GM21423 (cell line): ENCODE data around the gene MBIP.

Experiments
- ATAC-seq: cut with Tn5 transposase; IDR thresholded peaks from one replicate; pipeline ENCODE4 v1.9.1; 2021; ENCODE audit warnings: mild to moderate bottlenecking, moderate library complexity; ENCODE audit not compliant: unreplicated experiment

Gene MBIP

GRCh38 chr14:36315159-36315853 is 5.1 kb downstream of the MBIP start:
- peak; percentile 60 for ATAC-seq

DNA sequence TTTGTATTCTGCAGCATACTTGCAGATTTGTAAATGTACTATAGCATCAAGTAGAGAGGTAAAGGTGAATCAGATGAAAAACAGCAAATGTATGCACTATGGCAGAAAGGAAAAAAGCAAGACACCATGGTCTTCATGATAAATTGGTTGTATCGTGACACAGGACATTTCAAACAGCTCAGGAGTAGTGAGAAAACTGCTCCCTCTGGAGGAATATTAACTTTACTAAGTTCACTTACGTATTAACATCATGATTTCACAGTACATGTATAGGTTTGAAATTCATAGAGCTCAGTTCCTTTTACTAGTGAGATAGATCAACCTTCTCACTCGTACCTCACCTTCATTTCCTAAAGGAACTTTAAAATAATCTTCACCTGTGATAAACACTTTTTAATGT is 6.5 kb downstream of the MBIP start:
- no peak for ATAC-seq

DNA sequence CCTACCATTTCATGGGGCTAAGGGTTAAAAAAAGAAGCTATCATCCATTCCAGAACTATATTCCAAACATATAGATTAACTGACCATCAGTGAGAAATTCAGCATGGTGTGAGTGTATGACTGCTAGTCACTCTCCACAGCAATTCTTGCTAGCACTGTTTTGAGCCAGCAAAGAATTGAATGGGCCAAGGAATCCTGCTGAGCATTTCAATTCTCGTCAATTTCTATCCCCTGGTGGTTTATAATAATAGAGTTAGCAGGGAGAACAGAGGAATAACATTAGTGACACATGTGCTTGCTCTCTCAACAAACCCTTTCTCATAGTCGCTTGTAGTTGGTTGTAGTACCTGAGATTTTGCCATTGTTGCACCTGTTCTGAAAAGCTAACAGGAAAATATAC is 7.2 kb downstream of the MBIP start:
- ATAC-seq, result no peak

DNA sequence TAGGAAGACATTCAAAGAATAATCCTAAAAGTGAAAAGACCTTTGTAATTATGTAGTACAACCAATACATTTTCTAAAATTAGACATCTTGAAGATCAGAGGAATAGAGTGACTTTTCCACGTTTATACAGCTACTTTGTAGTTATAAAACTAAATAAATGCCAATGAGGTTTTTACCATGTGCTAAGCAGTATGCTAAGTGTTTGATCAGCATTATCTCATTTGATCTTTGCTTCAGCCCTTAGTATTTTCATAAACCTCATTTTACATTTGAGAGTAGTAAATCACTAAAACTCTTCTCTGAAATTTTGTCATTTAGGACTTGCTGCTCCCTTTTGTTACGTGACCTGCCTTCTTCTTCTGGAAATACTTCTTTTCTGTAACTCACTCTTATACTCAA is 13.6 kb downstream of the MBIP start:
- ATAC-seq, result no peak

DNA sequence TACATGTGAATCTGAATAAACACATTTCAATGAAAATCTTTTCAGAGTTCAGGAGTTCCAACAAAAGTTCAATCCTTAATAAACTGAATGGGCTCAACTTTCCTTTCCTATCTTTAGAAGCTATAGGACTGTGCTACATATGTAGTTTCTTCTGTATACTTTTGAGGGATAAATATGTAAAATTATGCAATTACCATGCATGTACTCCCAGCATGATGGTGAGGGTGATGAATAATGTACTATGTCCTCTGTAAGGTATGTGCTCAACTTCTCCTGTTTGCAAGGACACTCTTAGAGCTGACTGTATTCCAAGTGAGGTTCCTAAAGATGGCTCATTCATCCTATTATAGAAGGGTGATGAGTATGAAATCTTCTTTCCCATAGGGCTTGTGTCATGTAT is 15.5 kb downstream of the MBIP start:
- ATAC-seq, result no peak

GRCh38 chr14:36303960-36304359 is 16.5 kb downstream of the MBIP start:
- ATAC-seq, result no peak

- no peak for ATAC-seq
Measured at GRCh38 chr14:36302823-36303222, 17.6 kb downstream of the MBIP start.

DNA sequence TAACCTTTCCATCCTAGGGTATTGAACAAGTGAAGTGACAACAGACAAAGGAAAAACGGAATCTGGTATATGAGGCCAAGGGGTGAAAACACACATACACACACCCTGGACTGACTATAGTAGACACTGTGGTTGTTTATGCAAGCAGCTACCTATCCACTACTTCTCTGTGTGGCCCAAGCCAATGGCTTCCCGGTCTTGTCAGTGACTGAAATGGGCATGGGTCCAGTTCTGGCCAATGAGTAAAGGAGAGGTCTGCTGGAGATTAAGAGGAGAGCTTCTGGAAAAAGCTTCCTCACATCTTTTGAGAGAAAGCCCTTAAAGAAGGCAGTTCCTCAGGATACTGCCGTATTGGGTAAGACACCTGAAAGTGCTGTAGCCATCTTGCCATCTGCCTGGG is 19.3 kb downstream of the MBIP start:
- ATAC-seq, result no peak

GRCh38 chr14:36300337-36300736 is 20.1 kb downstream of the MBIP start:
- ATAC-seq, result no peak

GRCh38 chr14:36295642-36296627 is 24.5 kb downstream of the MBIP start:
- ATAC-seq, result no peak

GRCh38 chr14:36294543-36294942 is 25.9 kb downstream of the MBIP start:
- ATAC-seq, result no peak

DNA sequence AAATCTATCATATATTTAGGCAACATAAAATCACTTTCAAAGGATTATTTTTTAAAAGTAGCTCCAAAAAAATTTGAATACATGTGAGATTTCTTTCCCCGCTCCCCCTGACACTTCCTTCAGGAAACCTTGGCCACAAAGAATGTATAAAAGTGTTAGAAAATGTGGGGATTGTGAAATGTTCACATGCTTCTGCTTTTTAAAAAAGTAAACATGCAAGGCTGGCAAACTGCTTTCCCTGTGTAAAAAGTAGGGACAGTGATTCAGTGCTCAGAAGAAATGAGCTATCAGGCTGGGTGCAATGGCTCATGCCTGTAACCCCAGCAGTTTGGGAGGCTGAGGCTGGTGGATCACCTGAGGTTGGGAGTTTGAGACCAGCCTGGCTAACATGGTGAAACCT is 26.6 kb downstream of the MBIP start:
- ATAC-seq, result no peak

- no peak for ATAC-seq
Measured at GRCh38 chr14:36289954-36290353, 30.5 kb downstream of the MBIP start.

GRCh38 chr14:36288496-36288895 is 31.9 kb downstream of the MBIP start:
- ATAC-seq, result no peak

DNA sequence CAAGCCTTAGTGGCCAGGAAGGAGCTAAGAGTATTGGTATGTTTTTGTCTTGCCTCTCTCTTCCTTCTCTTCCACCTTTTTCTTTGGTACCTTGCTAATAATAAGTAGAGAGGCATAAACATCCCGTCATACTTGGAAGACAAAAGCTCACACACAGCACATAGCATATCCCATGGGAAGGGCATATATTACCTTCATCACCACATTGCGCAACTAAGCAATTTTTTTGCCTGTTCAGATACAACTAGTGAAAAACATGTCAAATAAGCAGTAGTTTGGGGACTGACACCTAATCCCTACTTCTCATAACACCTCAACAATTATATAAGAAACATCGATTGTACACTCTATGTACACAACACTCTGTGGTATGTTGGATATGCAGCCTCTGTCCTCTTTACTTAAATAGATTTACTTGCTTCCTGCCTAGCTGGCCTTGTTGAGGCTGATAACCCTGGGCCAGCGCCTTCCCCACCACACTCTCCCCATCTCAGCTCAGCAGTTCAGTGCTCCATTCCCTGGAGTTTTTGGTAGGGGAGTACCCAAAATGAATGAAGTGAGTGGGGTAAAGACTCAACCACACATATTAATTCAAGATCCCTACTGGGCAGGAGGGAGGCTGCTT is 35.4 kb downstream of the MBIP start:
- ATAC-seq, result no peak

DNA sequence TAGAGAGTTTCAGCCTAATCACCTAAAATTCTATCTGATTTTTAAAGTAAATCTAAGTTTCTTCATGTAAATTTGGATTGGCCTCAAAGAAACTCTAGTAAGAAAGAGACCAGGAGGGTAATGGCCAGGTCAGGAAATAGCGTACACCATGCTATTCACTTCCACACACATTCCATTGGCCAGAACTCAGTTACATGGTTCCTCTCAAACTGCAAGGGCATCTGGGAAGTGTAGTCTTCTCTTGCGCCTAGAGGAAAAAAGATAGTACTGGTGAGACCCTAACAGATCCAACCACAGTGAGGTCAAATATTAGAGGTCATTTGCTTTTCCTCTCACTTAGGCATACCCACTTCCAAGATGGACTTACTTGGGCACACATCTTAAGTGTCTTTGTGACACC is 39.1 kb downstream of the MBIP start:
- ATAC-seq, result no peak

DNA sequence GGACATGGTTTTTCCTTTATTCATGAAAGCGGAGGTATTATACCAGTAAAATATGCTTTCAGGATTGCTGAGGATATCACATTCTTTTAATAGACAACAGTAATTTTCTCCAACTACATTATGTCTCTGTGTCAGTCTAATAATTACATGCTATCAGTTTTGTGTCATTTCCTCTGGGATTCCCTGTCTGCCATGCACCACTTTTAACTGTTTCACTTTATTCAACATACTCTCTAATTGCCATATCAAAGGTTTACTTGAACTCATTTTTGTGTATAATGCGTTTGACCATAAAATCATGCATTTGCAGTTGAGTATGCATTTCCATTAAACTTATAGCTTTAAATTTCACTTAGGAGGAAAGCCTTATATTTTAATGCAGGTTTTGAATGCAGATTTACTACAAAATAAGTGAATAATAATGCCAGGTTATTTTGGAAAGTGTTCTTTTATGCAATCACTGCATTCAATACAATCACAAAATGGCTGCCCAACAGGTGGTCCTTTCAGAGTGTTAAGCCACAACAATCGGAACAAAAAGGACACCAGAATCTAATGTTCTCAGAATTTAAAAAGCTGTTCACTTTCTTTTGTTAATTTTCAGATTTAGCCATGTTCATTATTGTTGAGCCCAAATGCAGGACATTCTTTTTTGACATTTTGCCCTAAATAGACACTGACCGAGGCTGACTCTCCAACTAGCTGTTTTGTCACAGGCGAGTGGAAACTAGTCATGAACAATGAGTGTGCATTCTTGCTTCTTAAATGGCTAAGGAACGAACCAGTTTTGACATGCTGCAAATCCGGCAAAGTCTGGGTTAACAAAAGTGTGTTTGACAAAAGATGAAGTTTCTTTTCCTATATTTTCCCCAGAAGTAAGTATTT is 40.9 kb downstream of the MBIP start:
- no peak for ATAC-seq

DNA sequence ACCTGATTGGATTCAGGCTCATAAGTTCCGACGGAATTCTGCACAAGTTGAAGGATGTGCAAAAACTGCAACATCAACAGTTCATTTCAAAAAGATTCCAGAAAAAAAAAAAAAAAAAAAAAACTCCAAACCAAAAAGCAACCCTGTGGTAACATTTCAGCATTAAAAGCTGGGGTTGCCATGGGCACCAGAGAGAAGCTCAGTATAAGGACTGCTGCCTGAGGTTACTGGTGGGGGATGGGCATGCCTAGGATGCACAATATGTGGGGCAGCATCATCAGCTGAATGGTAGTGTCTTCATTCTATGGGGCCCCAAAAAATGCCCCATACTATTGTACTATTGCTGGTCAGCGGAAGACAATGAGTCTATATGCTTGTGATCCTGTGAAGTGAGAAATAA is 44.7 kb downstream of the MBIP start:
- no peak for ATAC-seq

DNA sequence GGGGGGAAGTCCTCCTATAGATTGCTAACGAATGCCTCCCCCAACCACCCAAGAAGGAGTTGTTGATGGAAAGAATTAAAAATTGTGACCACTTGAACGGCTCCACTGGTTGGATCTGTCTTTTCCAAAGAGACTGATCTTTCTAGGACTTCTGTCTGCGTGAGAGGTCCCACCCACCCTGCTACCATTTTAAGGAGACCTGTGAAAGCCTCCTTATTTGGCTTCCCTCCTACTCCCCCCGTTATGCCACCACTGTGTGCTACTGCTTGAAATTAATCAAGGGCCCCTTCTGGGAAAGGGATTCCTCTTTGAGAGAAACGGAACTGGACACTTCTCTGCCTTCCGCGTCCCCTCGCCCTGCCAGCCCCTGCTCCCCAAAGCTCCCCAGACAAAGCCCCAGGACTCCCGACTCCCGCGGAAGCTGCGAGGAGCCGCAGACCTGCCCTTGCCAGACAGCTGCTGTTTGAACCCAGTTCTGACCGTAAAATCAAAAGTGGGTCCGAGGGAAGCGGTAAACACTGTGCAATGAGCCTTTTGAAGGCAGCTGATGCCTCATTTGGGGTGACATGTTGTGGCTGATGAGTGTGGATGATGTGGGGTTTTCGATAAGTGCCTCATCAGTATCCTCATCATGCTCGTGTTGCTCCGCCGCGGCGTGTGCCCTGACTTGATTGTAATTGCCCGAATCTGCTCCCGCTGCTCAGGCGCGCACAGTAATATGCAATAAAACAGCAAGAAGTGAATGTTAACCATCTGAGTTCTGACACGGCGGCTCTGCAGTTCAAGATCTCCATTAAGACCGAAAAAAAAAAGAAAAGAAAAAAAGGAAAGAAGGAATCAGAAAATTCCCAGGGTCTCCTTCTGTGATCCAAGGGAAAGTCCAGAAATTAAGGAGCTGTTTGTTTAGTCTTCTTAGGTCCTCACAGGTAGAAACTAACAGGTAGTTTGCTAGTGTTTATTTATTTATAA is 48.2 kb downstream of the MBIP start:
- ATAC-seq, result no peak

DNA sequence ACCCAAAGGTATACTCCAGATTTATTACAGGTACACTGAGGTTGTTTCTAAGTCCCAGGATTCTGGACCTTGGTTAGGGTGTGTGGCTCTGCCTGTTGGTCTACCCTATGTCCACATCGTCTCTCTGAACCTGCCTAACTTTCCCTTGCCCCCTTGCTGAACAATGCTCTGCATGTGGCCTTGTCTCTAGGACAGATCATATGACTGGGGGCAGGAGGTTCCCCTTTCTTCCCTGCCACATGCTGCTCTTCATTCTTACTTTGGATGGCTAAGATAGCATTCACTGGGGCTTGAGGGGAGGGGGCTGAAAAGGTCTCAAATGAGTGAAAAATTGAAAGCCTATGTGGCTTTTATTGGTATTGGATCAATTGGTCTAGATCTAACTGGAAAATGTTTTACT is 49.2 kb downstream of the MBIP start:
- ATAC-seq, result no peak
